Measurements from ENCODE around the gene FHOD3. TPM values are rescaled to one million over a fixed set of nuclear protein-coding genes. Genes with fewer than 3 reads are reported as not detected.

The FHOD3 gene
- total RNA-seq, 4 donors from 2014 or later = 0.26 to 13.8 (median 4.9) TPM; not detected in 1

GRCh38 chr18:36391426-36392145 is 94.1 kb downstream of the FHOD3 start:
- Histone ChIP-seq H3K4me1 (no peaks in the 10 kb centered on the region), H3K4me3 (no peak overlapping the region), H3K27ac (no peak overlapping the region), H3K36me3 (no peaks in the 10 kb centered on the region), H3K9me3 (no peaks in the 10 kb centered on the region), H3K27me3 (no peaks in the 10 kb centered on the region)
- no peak for DNase-seq
- intact Hi-C loops (cut with DNase I; ENCODE audit: low total_unique reads) = no loop called here
- TF ChIP-seq POLR2A (IDR thresholded peaks at IDR 0.05) = no peak
- TF ChIP-seq, protein P1, sequence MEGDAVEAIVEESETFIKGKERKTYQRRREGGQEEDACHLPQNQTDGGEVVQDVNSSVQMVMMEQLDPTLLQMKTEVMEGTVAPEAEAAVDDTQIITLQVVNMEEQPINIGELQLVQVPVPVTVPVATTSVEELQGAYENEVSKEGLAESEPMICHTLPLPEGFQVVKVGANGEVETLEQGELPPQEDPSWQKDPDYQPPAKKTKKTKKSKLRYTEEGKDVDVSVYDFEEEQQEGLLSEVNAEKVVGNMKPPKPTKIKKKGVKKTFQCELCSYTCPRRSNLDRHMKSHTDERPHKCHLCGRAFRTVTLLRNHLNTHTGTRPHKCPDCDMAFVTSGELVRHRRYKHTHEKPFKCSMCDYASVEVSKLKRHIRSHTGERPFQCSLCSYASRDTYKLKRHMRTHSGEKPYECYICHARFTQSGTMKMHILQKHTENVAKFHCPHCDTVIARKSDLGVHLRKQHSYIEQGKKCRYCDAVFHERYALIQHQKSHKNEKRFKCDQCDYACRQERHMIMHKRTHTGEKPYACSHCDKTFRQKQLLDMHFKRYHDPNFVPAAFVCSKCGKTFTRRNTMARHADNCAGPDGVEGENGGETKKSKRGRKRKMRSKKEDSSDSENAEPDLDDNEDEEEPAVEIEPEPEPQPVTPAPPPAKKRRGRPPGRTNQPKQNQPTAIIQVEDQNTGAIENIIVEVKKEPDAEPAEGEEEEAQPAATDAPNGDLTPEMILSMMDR (IDR thresholded peaks at IDR 0.05) = no peak

DNA sequence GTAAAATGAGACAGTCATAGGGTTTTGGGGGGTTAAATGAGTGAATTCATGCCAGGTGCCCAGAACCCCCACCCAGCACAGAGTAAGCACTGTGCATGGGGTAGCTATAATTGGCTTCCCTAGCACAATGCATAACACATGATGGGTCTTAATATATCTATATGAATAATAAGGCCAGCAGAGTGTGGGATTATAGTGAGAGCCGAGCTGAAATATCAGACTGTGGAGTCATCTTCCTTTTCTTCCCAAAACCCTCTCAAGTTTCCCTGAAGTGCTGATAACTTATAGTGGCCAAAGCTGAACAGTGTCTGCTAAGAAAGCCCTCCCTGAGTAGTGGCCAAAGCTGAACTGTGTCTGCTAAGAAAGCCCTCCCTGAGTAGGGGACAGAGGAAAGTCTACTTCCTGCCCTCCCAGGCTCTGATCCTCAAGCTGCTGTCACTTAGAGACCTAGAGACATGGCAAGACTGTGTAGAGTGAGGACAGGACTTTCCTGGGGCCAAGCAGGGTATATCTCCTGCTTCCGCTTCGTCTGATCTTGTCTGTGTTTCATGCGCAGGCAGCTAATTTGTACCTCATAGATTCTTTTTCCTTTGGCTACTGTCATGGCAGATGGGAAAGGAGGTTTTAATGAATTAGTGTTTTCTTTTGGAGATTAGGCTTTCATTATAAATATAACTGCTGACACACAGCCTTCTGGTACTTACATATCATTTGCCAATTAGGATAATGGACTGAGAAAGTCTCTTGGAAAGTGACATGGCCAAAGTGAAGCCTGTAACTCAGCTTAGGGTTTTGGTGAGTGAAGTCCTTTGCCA is 94.9 kb downstream of the FHOD3 start:
- intact Hi-C loops (cut with DNase I; ENCODE audit: low total_unique reads) = no loop called here
- Histone ChIP-seq H3K9me3 (no peaks in the 10 kb centered on the region), H3K4me1 (no peaks in the 10 kb centered on the region), H3K27ac (no peak overlapping the region), H3K4me3 (no peak overlapping the region), H3K36me3 (no peaks in the 10 kb centered on the region), H3K27me3 (no peaks in the 10 kb centered on the region)
- DNase-seq = no peak
- TF ChIP-seq, protein P1 (IDR thresholded peaks at IDR 0.05) = no peak

GRCh38 chr18:36392979-36393287 is 95.4 kb downstream of the FHOD3 start:
- Histone ChIP-seq H3K27me3 (no peaks in the 10 kb centered on the region), H3K27ac (no peak overlapping the region), H3K9me3 (no peaks in the 10 kb centered on the region), H3K4me1 (no peaks in the 10 kb centered on the region), H3K36me3 (no peaks in the 10 kb centered on the region), H3K4me3 (no peak overlapping the region)
- no peak for DNase-seq
- intact Hi-C loops (cut with DNase I; ENCODE audit: low total_unique reads) = no loop called here
- TF ChIP-seq POLR2A (IDR thresholded peaks at IDR 0.05) = no peak
- TF ChIP-seq, protein P1 (IDR thresholded peaks at IDR 0.05) = no peak

- no peaks in the 10 kb centered on the region for H3K36me3 ChIP-seq
- TF ChIP-seq POLR2A (IDR thresholded peaks at IDR 0.05) = no peak
- TF ChIP-seq, protein P1 (IDR thresholded peaks at IDR 0.05) = no peak
- no peaks in the 10 kb centered on the region for H3K4me1 ChIP-seq
- no peak overlapping the region for H3K4me3 ChIP-seq
- no peaks in the 10 kb centered on the region for H3K9me3 ChIP-seq
- intact Hi-C loops (cut with DNase I; ENCODE audit: low total_unique reads) = no loop called here
- no peak overlapping the region for H3K27ac ChIP-seq
- no peaks in the 10 kb centered on the region for H3K27me3 ChIP-seq
- DNase-seq = no peak
Measured at GRCh38 chr18:36394486-36394885, 97.0 kb downstream of the FHOD3 start.

DNA sequence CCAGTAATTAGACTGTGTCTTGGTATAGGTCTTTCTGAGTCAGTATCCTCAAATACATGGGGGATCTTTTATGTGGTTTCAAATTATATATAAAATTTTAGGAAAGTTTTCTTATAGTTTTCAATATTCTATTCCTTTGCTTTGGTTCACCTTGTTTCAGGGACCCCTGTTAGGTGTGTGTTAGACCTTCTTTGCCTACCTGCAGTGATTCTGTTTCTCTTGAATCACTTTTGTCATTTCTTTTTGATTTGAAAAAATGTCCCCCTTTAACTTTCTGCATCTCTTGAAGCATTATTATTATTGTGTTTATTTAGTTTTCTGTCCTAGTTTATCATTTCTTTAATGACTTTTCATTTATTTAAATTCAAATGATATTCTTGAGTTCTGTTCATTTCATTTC is 98.7 kb downstream of the FHOD3 start:
- DNase-seq = no peak
- intact Hi-C loops (cut with DNase I; ENCODE audit: low total_unique reads) = no loop called here
- H3K27ac ChIP-seq = no peak overlapping the region
- no peaks in the 10 kb centered on the region for H3K4me1 ChIP-seq
- no peaks in the 10 kb centered on the region for H3K36me3 ChIP-seq
- H3K9me3 ChIP-seq = no peaks in the 10 kb centered on the region
- H3K4me3 ChIP-seq = no peak overlapping the region
- TF ChIP-seq POLR2A (IDR thresholded peaks at IDR 0.05) = no peak
- TF ChIP-seq, protein P1 (IDR thresholded peaks at IDR 0.05) = no peak
- H3K27me3 ChIP-seq = no peaks in the 10 kb centered on the region

Data from uterus (tissue), 4 donors.